GM10847 (cell line): ENCODE measurements around the gene TPD52L2.

ENCODE experiments used
- POLR2A ChIP-seq: IDR thresholded peaks from 2 replicates; pipeline ENCODE4 v1.6.1; 2011; ENCODE audit not compliant: insufficient read length; ENCODE audit errors: extremely low read depth

The TPD52L2 gene

GRCh38 chr20:63860325-63861051 is 4.6 kb upstream of the TPD52L2 start:
- TF ChIP-seq POLR2A, result no peak

- no peak for TF ChIP-seq POLR2A
These were observed 3.6 kb upstream of the TPD52L2 start, which contains the start of gene ABHD16B for GRCh38 chr20:63861365-63861934. Gene ABHD16B (plus strand): TSS chr20:63861498. CDS start chr20:63861541, 43 bp downstream.

- TF ChIP-seq POLR2A, result no peak
These were observed 2.8 kb upstream of the TPD52L2 start for GRCh38 chr20:63861981-63862901.

- no peak for TF ChIP-seq POLR2A
These were observed 1.9 kb upstream of the TPD52L2 start for GRCh38 chr20:63863021-63863797.

- no peak for TF ChIP-seq POLR2A
These were observed 1.1 kb upstream of the TPD52L2 start for GRCh38 chr20:63863798-63864544.

- no peak for TF ChIP-seq POLR2A
These were observed 509 bp upstream of the TPD52L2 start for GRCh38 chr20:63864545-63864977.

GRCh38 chr20:63868264-63868663 is 3.2 kb downstream of the TPD52L2 start:
- TF ChIP-seq POLR2A, result no peak

- TF ChIP-seq POLR2A, result no peak
These were observed 8.5 kb downstream of the TPD52L2 start for GRCh38 chr20:63873477-63873971.

- TF ChIP-seq POLR2A, result no peak
These were observed 11.5 kb downstream of the TPD52L2 start for GRCh38 chr20:63876489-63877036.

GRCh38 chr20:63877755-63878470 is 12.8 kb downstream of the TPD52L2 start:
- TF ChIP-seq POLR2A, result no peak

- no peak for TF ChIP-seq POLR2A
These were observed 14.0 kb downstream of the TPD52L2 start for GRCh38 chr20:63878899-63879663.

- no peak for TF ChIP-seq POLR2A
These were observed 16.6 kb downstream of the TPD52L2 start for GRCh38 chr20:63881451-63882226.
